GM19455 (cell line): ENCODE measurements around the gene HSPBP1.

Experiments used
- ATAC-seq: cut with Tn5 transposase; IDR thresholded peaks from one replicate; pipeline ENCODE4 v1.9.1; 2021; ENCODE audit not compliant: unreplicated experiment

Gene HSPBP1

DNA sequence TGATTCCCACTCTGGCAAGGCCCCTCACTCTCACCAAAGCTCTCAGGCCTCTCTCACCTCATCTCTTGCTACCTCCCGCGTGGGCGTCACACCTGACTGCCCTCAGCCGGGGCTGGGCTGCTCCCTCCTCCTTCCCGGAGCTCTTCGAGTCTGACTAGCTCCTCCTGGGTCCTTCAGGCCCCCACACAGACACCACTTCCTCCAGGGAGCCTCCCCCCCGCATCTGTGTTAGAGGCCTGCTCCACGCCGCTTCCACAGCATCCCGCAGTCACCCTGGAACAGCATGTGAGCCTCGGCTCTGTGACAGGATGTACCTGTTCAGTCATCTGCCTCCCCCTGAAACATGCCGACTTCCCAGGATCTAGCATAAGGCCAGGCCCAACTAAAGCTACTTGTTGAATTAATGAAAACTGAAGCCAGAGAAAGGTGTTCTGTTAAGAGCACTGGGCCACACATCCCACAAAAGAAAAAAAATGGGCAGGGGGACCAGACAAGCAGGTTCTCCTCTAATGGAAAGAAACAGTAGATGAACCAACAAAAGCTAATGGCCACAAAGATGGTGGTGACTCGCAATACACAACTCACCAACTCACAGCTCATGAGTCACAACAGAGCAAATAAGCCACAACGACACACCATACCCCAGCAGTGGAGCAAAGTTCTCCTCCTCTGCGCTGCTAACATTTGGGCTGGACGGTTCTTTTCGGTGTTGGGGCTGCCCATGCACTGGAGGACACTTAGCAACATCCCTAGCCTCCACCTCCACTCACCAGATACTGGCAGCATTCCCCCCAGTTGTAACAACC, 24.1 kb downstream of the HSPBP1 start:
- ATAC-seq = no peak

DNA sequence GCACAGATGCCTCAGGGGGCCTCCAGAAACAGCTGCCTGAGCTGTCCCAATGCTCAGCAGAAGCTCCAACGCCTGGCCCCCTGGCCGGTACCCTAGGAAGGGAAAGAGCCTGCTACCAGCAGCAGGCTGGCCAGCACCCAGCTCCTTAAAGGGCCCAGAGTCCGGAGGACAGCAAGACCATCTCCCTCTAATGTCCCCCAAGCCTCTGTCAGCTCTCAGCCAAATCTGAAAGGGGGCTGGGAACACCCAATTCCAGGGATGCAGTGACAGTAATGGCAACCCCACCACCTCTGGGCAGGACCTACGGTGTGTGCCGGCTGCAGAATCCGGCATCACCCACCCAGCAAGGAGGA, 25.3 kb downstream of the HSPBP1 start:
- no peak for ATAC-seq

GRCh38 chr19:55253842-55254624, 25.9 kb downstream of the HSPBP1 start:
- ATAC-seq = no peak

DNA sequence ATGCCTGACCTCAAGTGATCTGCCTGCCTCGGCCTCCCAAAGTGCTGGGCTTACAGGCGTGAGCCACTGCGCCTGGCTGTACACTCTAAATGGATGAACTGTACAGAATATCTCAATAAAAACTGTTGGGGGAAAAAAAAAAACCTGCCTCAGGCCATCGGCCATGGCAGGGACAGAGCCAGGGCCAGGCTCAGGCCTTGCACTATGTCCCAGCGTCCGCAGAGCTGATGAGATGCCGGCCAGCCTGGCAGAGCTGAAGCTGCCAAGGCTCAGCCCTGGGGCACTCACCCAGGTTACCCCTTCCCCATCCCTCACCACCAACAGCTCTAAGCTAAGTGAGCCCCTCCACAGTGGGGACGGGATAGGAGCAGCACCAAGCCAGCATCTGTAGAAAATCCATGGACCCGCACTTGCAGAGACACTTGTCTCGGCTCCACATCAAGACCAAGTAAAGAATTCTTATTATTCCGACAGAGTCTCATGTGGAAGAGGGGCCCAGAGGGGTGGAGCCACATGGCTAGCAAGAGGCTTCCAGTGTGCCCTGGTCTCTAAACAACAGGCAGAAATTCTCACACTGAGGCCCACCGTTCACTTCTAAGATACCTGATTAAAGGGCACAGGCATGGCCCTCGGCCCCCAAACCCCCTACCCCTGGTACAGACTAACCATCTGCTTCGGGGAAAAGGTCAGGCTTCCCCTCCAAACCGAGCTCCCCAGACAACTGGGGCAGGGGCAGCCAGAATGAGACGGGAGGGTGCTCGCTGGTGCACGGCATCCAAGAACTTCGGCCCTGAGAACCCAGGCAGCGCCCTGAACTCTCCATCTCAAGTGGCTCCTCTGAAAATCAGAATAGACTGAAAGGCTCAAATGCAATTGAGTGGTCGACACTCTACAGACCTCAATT, 26.9 kb downstream of the HSPBP1 start:
- no peak for ATAC-seq

- no peak for ATAC-seq
Observed at GRCh38 chr19:55251341-55252081, 28.4 kb downstream of the HSPBP1 start.

DNA sequence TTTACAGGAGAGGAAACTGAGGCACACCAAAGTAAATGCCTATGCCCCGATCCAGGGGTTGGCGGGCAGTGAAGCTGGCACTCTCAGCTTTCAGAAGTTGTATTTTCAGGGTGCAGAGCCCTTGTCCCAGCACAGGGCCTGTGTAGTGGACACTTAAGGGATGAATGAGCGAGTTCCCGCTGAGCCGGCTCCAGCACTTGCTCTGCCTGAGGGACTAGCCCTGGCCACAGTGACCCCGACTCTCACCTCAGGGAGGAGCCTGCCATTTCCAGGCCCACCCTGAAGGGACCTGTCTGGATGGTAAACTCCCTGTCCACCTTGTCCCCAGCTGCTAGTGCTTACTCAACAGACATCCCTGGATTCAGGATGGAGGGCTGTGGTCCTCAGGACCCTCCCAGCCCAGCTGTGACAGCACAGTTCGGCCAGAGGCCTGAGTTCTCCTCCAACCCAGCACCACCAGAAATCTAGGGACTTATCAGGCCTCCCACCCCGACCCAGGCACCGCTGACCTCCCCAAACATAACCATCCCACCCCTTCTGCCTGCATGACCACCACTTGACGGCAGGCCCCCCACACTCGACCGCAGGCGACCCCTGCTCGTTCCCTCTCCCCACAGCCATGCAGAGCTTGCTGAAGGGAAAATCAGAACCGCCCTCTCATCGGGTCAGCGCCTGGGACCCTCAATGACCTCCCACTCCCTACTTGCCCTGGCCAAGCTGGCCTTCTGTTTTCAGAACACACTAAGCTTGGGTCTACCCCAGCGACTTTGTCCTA, 29.5 kb downstream of the HSPBP1 start:
- no peak for ATAC-seq

- ATAC-seq = no peak
Observed at GRCh38 chr19:55249841-55250240, 30.1 kb downstream of the HSPBP1 start.

DNA sequence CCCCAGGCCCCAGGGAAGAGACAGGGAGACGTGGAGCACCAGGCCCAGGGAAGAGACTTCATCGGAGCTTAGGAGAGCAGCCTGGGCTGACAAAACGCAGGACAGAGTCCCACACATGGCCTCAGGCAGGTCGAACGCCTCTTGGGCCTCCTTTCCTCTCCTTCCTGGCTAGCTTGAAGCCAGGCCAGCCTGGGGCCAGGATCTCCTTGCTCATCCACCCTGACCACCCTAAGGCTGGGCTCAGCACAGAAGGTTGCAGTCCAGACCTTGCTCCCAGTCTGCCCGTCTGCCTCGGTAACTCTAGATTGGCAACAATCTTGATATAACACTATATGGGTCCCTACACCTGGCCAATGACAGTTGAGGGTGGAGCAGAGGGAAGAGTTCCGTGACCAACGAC, 31.2 kb downstream of the HSPBP1 start:
- ATAC-seq = no peak

DNA sequence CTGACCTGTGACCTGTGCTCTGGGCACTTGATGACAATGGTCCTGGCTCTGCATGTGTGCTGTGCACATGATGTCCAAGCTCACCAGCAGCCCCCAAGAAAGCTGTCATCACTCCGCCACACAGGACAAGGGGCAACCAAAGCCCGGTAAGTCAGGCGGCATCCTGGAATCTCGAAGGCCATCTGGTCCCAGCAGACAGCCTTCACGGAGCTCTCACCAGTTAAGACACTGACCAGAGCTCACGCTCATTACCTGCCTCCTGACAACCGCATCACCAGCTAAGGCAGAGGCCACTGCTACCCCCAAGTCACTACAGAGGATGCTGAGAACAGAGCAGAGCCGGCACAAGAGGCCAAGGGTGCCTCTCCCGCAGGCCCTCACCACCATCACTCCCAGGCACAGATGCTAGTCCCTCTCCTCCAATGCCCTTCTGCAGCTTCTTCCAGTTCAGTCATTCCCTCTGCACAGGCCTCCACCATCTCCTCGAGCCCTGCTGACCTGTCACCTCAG, 31.7 kb downstream of the HSPBP1 start:
- ATAC-seq = no peak

- ATAC-seq = no peak
Observed at GRCh38 chr19:55247621-55248099, 32.2 kb downstream of the HSPBP1 start.

GRCh38 chr19:55246462-55247451, 33.2 kb downstream of the HSPBP1 start:
- ATAC-seq = no peak

DNA sequence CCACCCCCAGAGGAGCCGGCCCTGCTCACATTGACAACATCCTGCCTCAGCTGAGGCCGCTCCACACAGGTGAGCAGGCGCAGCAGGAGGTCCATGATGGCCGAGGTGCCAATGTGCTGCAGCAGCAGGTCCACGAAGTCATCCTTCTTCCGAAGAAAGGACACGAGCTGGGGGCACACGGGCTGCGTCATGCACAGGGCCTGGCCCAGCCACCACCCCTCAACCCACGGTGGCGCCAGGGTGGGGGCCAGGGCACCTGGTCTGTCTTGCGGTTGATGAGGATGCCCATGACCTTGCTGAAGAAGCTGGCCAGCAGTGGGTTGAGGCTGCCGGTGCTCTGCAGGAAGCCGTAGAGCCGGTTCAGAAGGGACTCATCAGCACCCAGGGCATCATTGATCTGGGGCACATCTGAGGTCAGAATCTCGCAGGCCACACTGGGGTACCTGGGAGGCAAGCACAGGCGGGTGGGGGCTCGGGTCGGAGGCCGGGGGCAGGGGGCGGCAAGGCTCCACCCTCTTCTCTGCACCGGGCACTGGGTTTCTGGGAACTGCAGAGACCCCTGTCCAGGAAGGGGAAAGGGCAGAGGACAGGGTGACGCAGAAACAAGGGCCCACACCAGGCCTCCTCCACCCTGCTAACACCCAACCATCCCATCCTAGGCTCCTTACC, 34.5 kb downstream of the HSPBP1 start:
- ATAC-seq = no peak

GRCh38 chr19:55244004-55244680, 35.8 kb downstream of the HSPBP1 start:
- ATAC-seq = no peak

- no peak for ATAC-seq
Observed at GRCh38 chr19:55242517-55242916, 37.4 kb downstream of the HSPBP1 start.

DNA sequence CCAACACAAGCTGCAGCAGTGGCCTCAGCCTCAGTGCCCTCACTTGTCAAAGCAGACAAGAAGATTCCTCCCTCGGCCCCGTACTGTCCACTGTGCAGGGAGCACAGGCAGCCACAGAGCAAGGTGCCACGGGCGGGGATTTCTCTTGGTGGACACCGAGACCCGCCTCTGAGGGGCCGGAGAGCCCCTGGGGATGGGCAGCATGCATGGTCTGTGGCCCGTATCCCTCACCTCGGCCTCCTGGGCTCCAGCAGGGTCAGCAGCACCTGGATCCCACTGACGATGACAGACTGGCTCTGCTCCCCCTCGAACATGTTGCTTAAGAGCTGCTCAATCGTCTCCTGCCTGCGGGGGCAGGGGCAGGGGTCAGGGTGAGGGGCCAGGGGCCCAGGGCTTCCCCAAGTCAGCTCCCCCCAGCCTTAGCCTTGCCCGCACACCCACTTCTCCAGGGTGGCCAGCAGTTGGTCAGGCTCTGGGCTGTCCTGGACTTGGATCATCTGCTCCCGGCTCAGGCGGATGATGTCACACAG, 37.9 kb downstream of the HSPBP1 start:
- ATAC-seq = no peak

DNA sequence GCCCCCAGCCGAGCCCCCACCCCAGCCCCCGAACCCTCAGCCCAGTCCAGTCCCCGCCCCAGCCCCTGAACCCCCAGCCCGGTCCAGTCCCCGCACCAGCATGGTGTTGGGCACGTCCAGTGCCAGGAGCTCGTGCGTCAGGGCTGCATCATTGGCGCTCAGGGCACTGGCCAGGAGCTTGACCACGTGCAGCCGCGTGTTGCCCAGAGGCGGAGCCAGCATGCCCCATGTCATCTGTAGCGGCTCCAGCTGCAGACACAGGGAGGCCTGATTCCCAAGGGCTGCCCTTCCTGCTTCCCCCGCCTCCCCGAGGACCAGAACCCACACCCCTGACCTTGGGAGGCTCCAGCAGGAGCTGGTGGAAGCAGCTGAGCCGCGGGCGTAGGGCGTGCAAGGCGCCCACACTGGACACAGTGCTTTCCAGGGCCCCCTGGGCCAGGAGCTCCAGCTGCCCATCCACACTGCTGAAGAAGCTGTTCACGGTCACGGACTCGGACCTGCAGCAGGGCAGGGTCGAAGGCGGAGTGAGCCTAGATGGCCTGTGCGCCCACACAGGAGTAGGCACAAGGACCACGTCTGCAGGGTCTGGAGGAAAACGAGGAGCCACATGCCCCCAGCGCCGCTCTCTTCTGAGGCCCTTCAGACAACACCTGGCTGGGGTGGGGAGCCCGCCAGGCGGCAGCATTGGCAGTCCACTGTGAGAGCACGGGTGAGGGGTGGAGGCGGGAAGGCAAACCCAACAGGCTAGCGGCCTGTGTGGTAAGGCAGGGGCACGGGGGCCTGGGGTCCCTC, 38.6 kb downstream of the HSPBP1 start:
- no peak for ATAC-seq
